Activated T-cell treated with anti-CD3 and anti-CD28 coated beads, Interleukin-2, amount 50 U/mL, for 72 hours (primary cell): ENCODE measurements around the gene ITSN1. TPM values are rescaled to one million over a fixed set of nuclear protein-coding genes. Genes with fewer than 3 reads are reported as not detected.
A peak's percentile ranks its signal among the peaks of the same experiment; 100 is the strongest.

Experiments
- ATAC-seq, 2 donors: fragments of 150-1000 bp; cut with Tn5 transposase; replicated peaks in 1 of 2; 2 replicates each; pipeline ENCODE4 v1.10.0; 2021; ENCODE audit warnings: moderate library complexity in 2 of 2, mild to moderate bottlenecking in 1 of 2
- DNase-seq, 2 donors: peaks; one replicate each; pipeline ENCODE4 v3.0.0; 2021 to 2022; ENCODE audit warnings: mixed read lengths in 1 of 2
- H3K27ac Mint-ChIP-seq: one replicate; pipeline ENCODE4 v1.8.0; 2022; ENCODE audit warnings: mild to moderate bottlenecking, moderate library complexity, mixed read lengths
- H3K27me3 Mint-ChIP-seq: one replicate; pipeline ENCODE4 v1.8.0; 2022; ENCODE audit warnings: low read depth, mixed read lengths
- H3K36me3 Mint-ChIP-seq, 2 donors: one replicate each; pipeline ENCODE4 v1.8.0; 2022; ENCODE audit warnings: mixed read lengths in 2 of 2, mild to moderate bottlenecking in 1 of 2; ENCODE audit not compliant: insufficient read depth in 2 of 2
- H3K4me1 Mint-ChIP-seq: one replicate; pipeline ENCODE4 v1.8.0; 2022; ENCODE audit warnings: low read depth, mixed read lengths
- H3K4me3 Mint-ChIP-seq, 2 donors: one replicate each; pipeline ENCODE4 v1.8.0; 2022; ENCODE audit warnings: mild to moderate bottlenecking in 2 of 2, mixed read lengths in 2 of 2, moderate library complexity in 2 of 2
- H3K9me3 Mint-ChIP-seq, 2 donors: one replicate each; pipeline ENCODE4 v1.8.0; 2022; ENCODE audit warnings: mixed read lengths in 2 of 2
- total RNA-seq, 2 donors: library from RNA; stranded (reverse); gene quantifications; one replicate each; pipeline ENCODE4 v1.2.3, GENCODE V29; 2022

The ITSN1 gene
- total RNA-seq, 2 donors from 2014 or later = 2.6 to 4.5 TPM

- Mint-ChIP-seq H3K4me1 (peaks cover 99% of the 10 kb centered on the region), H3K4me3 (peak overlapping the region; percentile 94 to 97)
Observed at GRCh38 chr21:33936301-33937038, 294.2 kb downstream of the ITSN1 start.

GRCh38 chr21:33937146-33937545 lies 294.8 kb downstream of the ITSN1 start:
- Mint-ChIP-seq H3K9me3 (peaks cover 0 to 2% of the 10 kb centered on the region in 2 donors), H3K4me1 (peaks cover 94% of the 10 kb centered on the region), H3K27ac (peak overlapping the region; percentile 99), H3K4me3 (peak overlapping the region; percentile 94 to 97), H3K27me3 (no peaks in the 10 kb centered on the region), H3K36me3 (peaks cover 14% of the 10 kb centered on the region in 2 donors)
- DNase-seq = no peak
- no peak for ATAC-seq

More at GRCh38 chr21:33936301-33937038, 294.2 kb downstream of the ITSN1 start:
- H3K36me3 Mint-ChIP-seq = peaks cover 19% of the 10 kb centered on the region in 2 donors
- H3K27ac Mint-ChIP-seq = peak overlapping the region; percentile 99
- H3K27me3 Mint-ChIP-seq = no peaks in the 10 kb centered on the region
- ATAC-seq = peak in 1 of 2 donors; percentile 20
- H3K9me3 Mint-ChIP-seq = peaks cover 0 to 2% of the 10 kb centered on the region in 2 donors
- no peak for DNase-seq

- H3K4me3 Mint-ChIP-seq = peak overlapping the region; percentile 94 to 97
- peaks cover 86% of the 10 kb centered on the region for H3K4me1 Mint-ChIP-seq
- peak in 1 of 2 donors; percentile 51 for DNase-seq
- peak overlapping the region; percentile 99 for H3K27ac Mint-ChIP-seq
- no peaks in the 10 kb centered on the region for H3K27me3 Mint-ChIP-seq
- ATAC-seq = peak; percentile 75 to 82
- H3K9me3 Mint-ChIP-seq = peaks cover 0 to 2% of the 10 kb centered on the region in 2 donors
- peaks cover 10 to 14% of the 10 kb centered on the region in 2 donors for H3K36me3 Mint-ChIP-seq
Observed at GRCh38 chr21:33937931-33938339, 295.6 kb downstream of the ITSN1 start.

GRCh38 chr21:33938381-33938780 lies 296.1 kb downstream of the ITSN1 start:
- DNase-seq (no peak), ATAC-seq (no peak)
- Mint-ChIP-seq H3K27ac (peak overlapping the region; percentile 99), H3K4me1 (peaks cover 86% of the 10 kb centered on the region), H3K27me3 (no peaks in the 10 kb centered on the region), H3K4me3 (peak overlapping the region; percentile 57 to 72), H3K36me3 (peaks cover 12 to 14% of the 10 kb centered on the region in 2 donors), H3K9me3 (peaks cover 0 to 2% of the 10 kb centered on the region in 2 donors)

GRCh38 chr21:33939226-33939625 lies 296.9 kb downstream of the ITSN1 start:
- Mint-ChIP-seq H3K27ac (peak overlapping the region; percentile 99), H3K36me3 (peaks cover 14 to 16% of the 10 kb centered on the region in 2 donors), H3K9me3 (peaks cover 0 to 2% of the 10 kb centered on the region in 2 donors), H3K4me3 (peak overlapping the region in 1 of 2 donors; percentile 72), H3K27me3 (no peaks in the 10 kb centered on the region), H3K4me1 (peaks cover 86% of the 10 kb centered on the region)
- ATAC-seq = no peak
- no peak for DNase-seq

- ATAC-seq (peak; percentile 30 to 62), DNase-seq (no peak)
- Mint-ChIP-seq H3K27me3 (no peaks in the 10 kb centered on the region), H3K9me3 (peaks cover 2 to 7% of the 10 kb centered on the region in 2 donors), H3K4me1 (peaks cover 85% of the 10 kb centered on the region), H3K36me3 (peaks cover 22 to 25% of the 10 kb centered on the region in 2 donors), H3K4me3 (peak overlapping the region in 1 of 2 donors; percentile 4), H3K27ac (peak overlapping the region; percentile 18)
Observed at GRCh38 chr21:33940164-33940880, 298.0 kb downstream of the ITSN1 start.

- Mint-ChIP-seq H3K4me1 (peaks cover 81% of the 10 kb centered on the region), H3K4me3 (peak overlapping the region in 1 of 2 donors; percentile 4), H3K9me3 (peaks cover 2 to 7% of the 10 kb centered on the region in 2 donors), H3K36me3 (peaks cover 22 to 25% of the 10 kb centered on the region in 2 donors), H3K27me3 (no peaks in the 10 kb centered on the region), H3K27ac (peak overlapping the region; percentile 11)
- ATAC-seq = no peak
- DNase-seq = no peak
Observed at GRCh38 chr21:33940881-33941245, 298.6 kb downstream of the ITSN1 start.

GRCh38 chr21:33942426-33942825 lies 300.1 kb downstream of the ITSN1 start:
- no peak overlapping the region for H3K4me3 Mint-ChIP-seq
- no peak for DNase-seq
- peaks cover 25 to 31% of the 10 kb centered on the region in 2 donors for H3K36me3 Mint-ChIP-seq
- H3K4me1 Mint-ChIP-seq = peaks cover 81% of the 10 kb centered on the region
- ATAC-seq = no peak
- peaks cover 4 to 7% of the 10 kb centered on the region in 2 donors for H3K9me3 Mint-ChIP-seq
- peak overlapping the region; percentile 46 for H3K27ac Mint-ChIP-seq
- no peaks in the 10 kb centered on the region for H3K27me3 Mint-ChIP-seq

GRCh38 chr21:33943293-33943692 lies 301.0 kb downstream of the ITSN1 start:
- Mint-ChIP-seq H3K9me3 (peaks cover 4 to 7% of the 10 kb centered on the region in 2 donors), H3K27me3 (no peaks in the 10 kb centered on the region), H3K36me3 (peaks cover 24 to 31% of the 10 kb centered on the region in 2 donors), H3K27ac (no peak overlapping the region), H3K4me3 (no peak overlapping the region), H3K4me1 (peaks cover 81% of the 10 kb centered on the region)
- ATAC-seq (no peak), DNase-seq (no peak)

GRCh38 chr21:33944185-33944763 lies 302.0 kb downstream of the ITSN1 start:
- Mint-ChIP-seq H3K27ac (peak overlapping the region; percentile 51), H3K4me3 (no peak overlapping the region), H3K9me3 (peaks cover 4 to 5% of the 10 kb centered on the region in 2 donors), H3K27me3 (no peaks in the 10 kb centered on the region), H3K36me3 (peaks cover 20 to 21% of the 10 kb centered on the region in 2 donors), H3K4me1 (peaks cover 81% of the 10 kb centered on the region)
- DNase-seq (no peak), ATAC-seq (no peak)

- Mint-ChIP-seq H3K4me1 (peaks cover 81% of the 10 kb centered on the region), H3K9me3 (peaks cover 4 to 5% of the 10 kb centered on the region in 2 donors), H3K4me3 (peak overlapping the region; percentile 9 to 66), H3K27ac (peak overlapping the region; percentile 77), H3K27me3 (no peaks in the 10 kb centered on the region), H3K36me3 (peaks cover 17 to 23% of the 10 kb centered on the region in 2 donors)
- ATAC-seq = no peak
- no peak for DNase-seq
Observed at GRCh38 chr21:33945652-33946270, 303.5 kb downstream of the ITSN1 start.

- Mint-ChIP-seq H3K4me3 (peak overlapping the region; percentile 66 to 79), H3K27me3 (no peaks in the 10 kb centered on the region), H3K9me3 (peaks cover 4 to 5% of the 10 kb centered on the region in 2 donors), H3K36me3 (peaks cover 17 to 21% of the 10 kb centered on the region in 2 donors), H3K4me1 (peaks cover 91% of the 10 kb centered on the region), H3K27ac (peak overlapping the region; percentile 90)
- DNase-seq = peak; percentile 85 to 92
- ATAC-seq = peak; percentile 68 to 74
Observed at GRCh38 chr21:33947451-33948095, 305.3 kb downstream of the ITSN1 start.
